NCI-H187 treated with DMSO at 0.1 percent for 48 hours (cell line): Measurements from ENCODE around the gene TMEM156.
"Not testable (repeated sequence)": the region's sequence is repeated elsewhere in the genome, so short reads cannot be mapped to it uniquely, and the experiment has no call there.

ENCODE experiments used
- DNase-seq: peaks from one replicate; lab custom pipeline; 2025; lab: John Stamatoyannopoulos, UW

TMEM156 gene

GRCh38 chr4:38993683-38994082, 38.5 kb downstream of the TMEM156 start:
- DNase-seq = no peak

- DNase-seq = no peak
Observed at GRCh38 chr4:38990241-38990640, 42.0 kb downstream of the TMEM156 start.

- DNase-seq = no peak
Observed at GRCh38 chr4:38989487-38989886, 42.7 kb downstream of the TMEM156 start.

- not testable (repeated sequence) for DNase-seq
Observed at GRCh38 chr4:38988353-38988752, 43.9 kb downstream of the TMEM156 start.

- DNase-seq = no peak
Observed at GRCh38 chr4:38987491-38987890, 44.7 kb downstream of the TMEM156 start.

GRCh38 chr4:38985410-38986100, 46.7 kb downstream of the TMEM156 start:
- DNase-seq = no peak

- no peak for DNase-seq
Observed at GRCh38 chr4:38983787-38984598, 48.2 kb downstream of the TMEM156 start.

- no peak for DNase-seq
Observed at GRCh38 chr4:38983291-38983690, 48.9 kb downstream of the TMEM156 start.

GRCh38 chr4:38982361-38983095, 49.7 kb downstream of the TMEM156 start:
- no peak for DNase-seq

- DNase-seq = no peak
Observed at GRCh38 chr4:38980903-38981676, 51.1 kb downstream of the TMEM156 start.

- DNase-seq = no peak
Observed at GRCh38 chr4:38979511-38980230, 52.5 kb downstream of the TMEM156 start.

- no peak for DNase-seq
Observed at GRCh38 chr4:38979081-38979480, 53.1 kb downstream of the TMEM156 start.

- DNase-seq = no peak
Observed at GRCh38 chr4:38976308-38976707, 55.9 kb downstream of the TMEM156 start.

- no peak for DNase-seq
Observed at GRCh38 chr4:38968668-38969067, 63.5 kb downstream of the TMEM156 start.

GRCh38 chr4:38967260-38968095, 64.7 kb downstream of the TMEM156 start:
- DNase-seq = no peak

- no peak for DNase-seq
Observed at GRCh38 chr4:38965866-38966265, 66.3 kb downstream of the TMEM156 start.

GRCh38 chr4:38964942-38965775, 67.0 kb downstream of the TMEM156 start:
- no peak for DNase-seq

- not testable (repeated sequence) for DNase-seq
Observed at GRCh38 chr4:38959248-38959647, 73.0 kb downstream of the TMEM156 start.

- no peak for DNase-seq
Observed at GRCh38 chr4:38958453-38959190, 73.6 kb downstream of the TMEM156 start.
